ENCODE measurements around the gene ACP2. TPM values are rescaled to one million over a fixed set of nuclear protein-coding genes. Genes with fewer than 3 reads are reported as not detected.

ACP2 gene
- total and polyA plus RNA-seq, 2 experiments from 2014 or later, result 29.6 to 31.5 TPM

- H3K4me3 ChIP-seq, result no peak overlapping the region
- no peak overlapping the region for H3K27ac ChIP-seq
- H3K79me2 ChIP-seq, result no peaks in the 10 kb centered on the region
- H3K4me2 ChIP-seq, result no peak overlapping the region
- no peaks in the 10 kb centered on the region for H3K9me3 ChIP-seq (ENCODE audit: low read depth)
- H4K20me1 ChIP-seq (ENCODE audit: insufficient read depth, poor library complexity, severe bottlenecking), result no peaks in the 10 kb centered on the region
- H3K9me2 ChIP-seq (replicated peaks; ENCODE audit: insufficient read depth), result no peaks in the 10 kb centered on the region
- H3K36me3 ChIP-seq (replicated peaks; ENCODE audit: insufficient read depth, low read depth), result no peaks in the 10 kb centered on the region
- WGBS (ENCODE audit: low lambda C conversion rate, missing lambda C conversion rate), result 100% methylated on average over 4 of the region's 4 CpGs
- TF ChIP-seq EZH2 (IDR thresholded peaks at IDR 0.05; ENCODE audit: borderline replicate concordance) (no peak), CTCF (IDR thresholded peaks at IDR 0.05; ENCODE audit: poor library complexity) (no peak), EZH2phosphoT487 (IDR thresholded peaks at IDR 0.05; ENCODE audit: low read depth, severe bottlenecking, unreplicated experiment) (no peak)
- no peaks in the 10 kb centered on the region for H3K4me1 ChIP-seq (ENCODE audit: insufficient read depth)
- no peak overlapping the region for H2AFZ ChIP-seq
- no peak for DNase-seq (ENCODE audit: low spot score)
- no peaks in the 10 kb centered on the region for H3K27me3 ChIP-seq
Measured at GRCh38 chr11:47284151-47284550, 35.5 kb upstream of the ACP2 start.

GRCh38 chr11:47282462-47282861 lies 33.8 kb upstream of the ACP2 start:
- Histone ChIP-seq H3K4me2 (no peak overlapping the region), H3K79me2 (no peaks in the 10 kb centered on the region), H3K4me3 (no peak overlapping the region), H3K27ac (no peak overlapping the region), H3K27me3 (no peaks in the 10 kb centered on the region), H4K20me1 (ENCODE audit: insufficient read depth, poor library complexity, severe bottlenecking) (no peaks in the 10 kb centered on the region), H3K36me3 (replicated peaks; ENCODE audit: insufficient read depth, low read depth) (no peaks in the 10 kb centered on the region), H3K9me2 (replicated peaks; ENCODE audit: insufficient read depth) (no peaks in the 10 kb centered on the region), H3K4me1 (ENCODE audit: insufficient read depth) (no peaks in the 10 kb centered on the region), H3K9me3 (ENCODE audit: low read depth) (no peaks in the 10 kb centered on the region), H2AFZ (no peak overlapping the region)
- no peak for DNase-seq (ENCODE audit: low spot score)
- TF ChIP-seq EZH2phosphoT487 (IDR thresholded peaks at IDR 0.05; ENCODE audit: low read depth, severe bottlenecking, unreplicated experiment) (no peak), EZH2 (IDR thresholded peaks at IDR 0.05; ENCODE audit: borderline replicate concordance) (no peak), CTCF (IDR thresholded peaks at IDR 0.05; ENCODE audit: poor library complexity) (no peak)
- WGBS (ENCODE audit: low lambda C conversion rate, missing lambda C conversion rate), result 86% methylated on average over 7 of the region's 7 CpGs

GRCh38 chr11:47280860-47281259 lies 32.2 kb upstream of the ACP2 start:
- Histone ChIP-seq H3K4me3 (no peak overlapping the region), H4K20me1 (ENCODE audit: insufficient read depth, poor library complexity, severe bottlenecking) (no peaks in the 10 kb centered on the region), H3K9me3 (ENCODE audit: low read depth) (no peaks in the 10 kb centered on the region), H3K27ac (no peak overlapping the region), H3K79me2 (peaks cover 5% of the 10 kb centered on the region), H3K36me3 (replicated peaks; ENCODE audit: insufficient read depth, low read depth) (no peaks in the 10 kb centered on the region), H2AFZ (no peak overlapping the region), H3K27me3 (no peaks in the 10 kb centered on the region), H3K9me2 (replicated peaks; ENCODE audit: insufficient read depth) (no peaks in the 10 kb centered on the region), H3K4me1 (ENCODE audit: insufficient read depth) (no peaks in the 10 kb centered on the region), H3K4me2 (no peak overlapping the region)
- 87% methylated on average over 5 of the region's 5 CpGs for WGBS (ENCODE audit: low lambda C conversion rate, missing lambda C conversion rate)
- no peak for DNase-seq (ENCODE audit: low spot score)
- TF ChIP-seq EZH2phosphoT487 (IDR thresholded peaks at IDR 0.05; ENCODE audit: low read depth, severe bottlenecking, unreplicated experiment) (no peak), EZH2 (IDR thresholded peaks at IDR 0.05; ENCODE audit: borderline replicate concordance) (no peak)

- no peaks in the 10 kb centered on the region for H3K9me2 ChIP-seq (replicated peaks; ENCODE audit: insufficient read depth)
- H3K27ac ChIP-seq, result no peak overlapping the region
- no peak for DNase-seq (ENCODE audit: low spot score)
- H3K79me2 ChIP-seq, result peaks cover 13% of the 10 kb centered on the region
- no peaks in the 10 kb centered on the region for H3K9me3 ChIP-seq (ENCODE audit: low read depth)
- H3K4me2 ChIP-seq, result no peak overlapping the region
- TF ChIP-seq EZH2phosphoT487 (IDR thresholded peaks at IDR 0.05; ENCODE audit: low read depth, severe bottlenecking, unreplicated experiment) (no peak), EZH2 (IDR thresholded peaks at IDR 0.05; ENCODE audit: borderline replicate concordance) (no peak), CTCF (IDR thresholded peaks at IDR 0.05; ENCODE audit: poor library complexity) (no peak)
- no peaks in the 10 kb centered on the region for H4K20me1 ChIP-seq (ENCODE audit: insufficient read depth, poor library complexity, severe bottlenecking)
- H3K27me3 ChIP-seq, result no peaks in the 10 kb centered on the region
- no peaks in the 10 kb centered on the region for H3K36me3 ChIP-seq (replicated peaks; ENCODE audit: insufficient read depth, low read depth)
- no peak overlapping the region for H2AFZ ChIP-seq
- no peak overlapping the region for H3K4me3 ChIP-seq
- H3K4me1 ChIP-seq (ENCODE audit: insufficient read depth), result no peaks in the 10 kb centered on the region
Measured at GRCh38 chr11:47280099-47280498, 31.5 kb upstream of the ACP2 start.

Data from hepatocyte (in vitro differentiated cells).